ENCODE results near the gene XRCC4.

Gene XRCC4

GRCh38 chr5:83034528-83035207 lies 42.7 kb upstream of the XRCC4 start:
- DNase-seq (ENCODE audit: low spot score) (no peak), ATAC-seq (ENCODE audit: low read depth) (no peak)
- Histone ChIP-seq H3K4me1 (ENCODE audit: insufficient read depth, poor library complexity, severe bottlenecking) (no peaks in the 10 kb centered on the region), H3K36me3 (ENCODE audit: low read depth) (no peaks in the 10 kb centered on the region), H3K27me3 (ENCODE audit: insufficient read depth, poor library complexity, severe bottlenecking) (no peaks in the 10 kb centered on the region), H3K9me3 (ENCODE audit: severe bottlenecking) (no peaks in the 10 kb centered on the region), H3K27ac (ENCODE audit: poor library complexity, severe bottlenecking) (no peak overlapping the region), H3K4me3 (ENCODE audit: severe bottlenecking) (no peak overlapping the region)
- TF ChIP-seq CTCF (IDR thresholded peaks at IDR 0.05; ENCODE audit: poor library complexity, severe bottlenecking): no peak

- Histone ChIP-seq H3K9me3 (ENCODE audit: severe bottlenecking) (no peaks in the 10 kb centered on the region), H3K4me3 (ENCODE audit: severe bottlenecking) (no peak overlapping the region), H3K27ac (ENCODE audit: poor library complexity, severe bottlenecking) (no peak overlapping the region), H3K4me1 (ENCODE audit: insufficient read depth, poor library complexity, severe bottlenecking) (no peaks in the 10 kb centered on the region), H3K36me3 (ENCODE audit: low read depth) (no peaks in the 10 kb centered on the region), H3K27me3 (ENCODE audit: insufficient read depth, poor library complexity, severe bottlenecking) (no peaks in the 10 kb centered on the region)
- TF ChIP-seq CTCF (IDR thresholded peaks at IDR 0.05; ENCODE audit: poor library complexity, severe bottlenecking): no peak
- DNase-seq (ENCODE audit: low spot score) (no peak), ATAC-seq (ENCODE audit: low read depth) (peak; percentile 31; the same call in 1 of the 3 replicates)
Measured at GRCh38 chr5:83035373-83036100, 41.8 kb upstream of the XRCC4 start.

GRCh38 chr5:83036991-83037575 lies 40.3 kb upstream of the XRCC4 start:
- DNase-seq (ENCODE audit: low spot score): no peak
- no peaks in the 10 kb centered on the region for H3K27me3 ChIP-seq (ENCODE audit: insufficient read depth, poor library complexity, severe bottlenecking)
- TF ChIP-seq CTCF (IDR thresholded peaks at IDR 0.05; ENCODE audit: poor library complexity, severe bottlenecking): no peak
- ATAC-seq (ENCODE audit: low read depth): no peak
- no peaks in the 10 kb centered on the region for H3K4me1 ChIP-seq (ENCODE audit: insufficient read depth, poor library complexity, severe bottlenecking)
- H3K36me3 ChIP-seq (ENCODE audit: low read depth): no peaks in the 10 kb centered on the region
- no peak overlapping the region for H3K4me3 ChIP-seq (ENCODE audit: severe bottlenecking)
- no peak overlapping the region for H3K27ac ChIP-seq (ENCODE audit: poor library complexity, severe bottlenecking)
- H3K9me3 ChIP-seq (ENCODE audit: severe bottlenecking): no peaks in the 10 kb centered on the region

- Histone ChIP-seq H3K9me3 (ENCODE audit: severe bottlenecking) (no peaks in the 10 kb centered on the region), H3K36me3 (ENCODE audit: low read depth) (no peaks in the 10 kb centered on the region), H3K4me3 (ENCODE audit: severe bottlenecking) (no peak overlapping the region), H3K4me1 (ENCODE audit: insufficient read depth, poor library complexity, severe bottlenecking) (no peaks in the 10 kb centered on the region), H3K27ac (ENCODE audit: poor library complexity, severe bottlenecking) (no peak overlapping the region), H3K27me3 (ENCODE audit: insufficient read depth, poor library complexity, severe bottlenecking) (no peaks in the 10 kb centered on the region)
- DNase-seq (ENCODE audit: low spot score): no peak
- ATAC-seq (ENCODE audit: low read depth): no peak
- no peak for TF ChIP-seq CTCF (IDR thresholded peaks at IDR 0.05; ENCODE audit: poor library complexity, severe bottlenecking)
Measured at GRCh38 chr5:83038924-83039323, 38.4 kb upstream of the XRCC4 start.
